Subcutaneous abdominal adipose tissue (tissue), 5 donors: ENCODE data around the gene BCORL1.

Experiments used
- H3K27ac ChIP-seq: one replicate; pipeline ENCODE4 v1.7.0; 2013; ENCODE audit warnings: low read depth, mild to moderate bottlenecking, inconsistent platforms, low read length, moderate library complexity
- H3K27me3 ChIP-seq, 5 donors: one replicate each; pipeline ENCODE4 v1.7.0; 2013; ENCODE audit warnings: low read length in 5 of 5, inconsistent platforms in 1 of 5; ENCODE audit not compliant: control insufficient read depth in 5 of 5, insufficient read depth in 4 of 5
- H3K36me3 ChIP-seq, 5 donors: one replicate each; pipeline ENCODE4 v1.7.0; 2013; ENCODE audit warnings: low read length in 5 of 5; ENCODE audit not compliant: control insufficient read depth in 5 of 5, insufficient read depth in 5 of 5
- H3K4me1 ChIP-seq, 5 donors: one replicate each; pipeline ENCODE4 v1.7.0; 2013; ENCODE audit warnings: low read length in 5 of 5, mild to moderate bottlenecking in 3 of 5, moderate library complexity in 1 of 5; ENCODE audit not compliant: control insufficient read depth in 5 of 5, insufficient read depth in 5 of 5
- H3K4me3 ChIP-seq, 5 donors: one replicate each; pipeline ENCODE4 v1.7.0; 2013; ENCODE audit warnings: low read length in 5 of 5, low read depth in 1 of 5
- H3K9ac ChIP-seq, 5 donors: one replicate each; pipeline ENCODE4 v1.7.0; 2013; ENCODE audit warnings: low read length in 5 of 5, mild to moderate bottlenecking in 4 of 5, moderate library complexity in 3 of 5
- H3K9me3 ChIP-seq, 5 donors: one replicate each; pipeline ENCODE4 v1.7.0; 2013; ENCODE audit warnings: low read length in 5 of 5; ENCODE audit not compliant: control insufficient read depth in 5 of 5
- donor health status: healthy.
- donor health status: healthy.
- donor health status: healthy.
- donor health status: healthy.
- donor health status: healthy.

The BCORL1 gene

GRCh38 chrX:130024127-130024526 is 41.7 kb downstream of the BCORL1 start:
- H3K36me3 ChIP-seq = peaks cover 6 to 36% (median 32%) of the 10 kb centered on the region in 5 donors
- no peak overlapping the region for H3K27ac ChIP-seq
- H3K4me1 ChIP-seq = peaks cover 0 to 24% (median 2%) of the 10 kb centered on the region in 5 donors
- H3K9me3 ChIP-seq = no peaks in the 10 kb centered on the region
- peaks cover 0 to 2% (median 2%) of the 10 kb centered on the region in 5 donors for H3K27me3 ChIP-seq
- peak overlapping the region in 2 of 5 donors; percentile 13 to 17 for H3K4me3 ChIP-seq
- no peak overlapping the region for H3K9ac ChIP-seq

- no peak overlapping the region for H3K9ac ChIP-seq
- no peak overlapping the region for H3K27ac ChIP-seq
- H3K4me1 ChIP-seq = peaks cover 0 to 20% (median 2%) of the 10 kb centered on the region in 5 donors
- H3K27me3 ChIP-seq = peaks cover 0 to 5% (median 2%) of the 10 kb centered on the region in 5 donors
- peaks cover 6 to 46% (median 37%) of the 10 kb centered on the region in 5 donors for H3K36me3 ChIP-seq
- no peak overlapping the region for H3K4me3 ChIP-seq
- no peaks in the 10 kb centered on the region for H3K9me3 ChIP-seq
Observed at GRCh38 chrX:130025256-130025655, 42.8 kb downstream of the BCORL1 start.

- Histone ChIP-seq H3K36me3 (peaks cover 6 to 51% (median 36%) of the 10 kb centered on the region in 5 donors), H3K27me3 (peaks cover 0 to 7% (median 2%) of the 10 kb centered on the region in 5 donors), H3K27ac (no peak overlapping the region), H3K4me1 (peaks cover 0 to 10% (median 2%) of the 10 kb centered on the region in 5 donors), H3K9ac (no peak overlapping the region), H3K4me3 (no peak overlapping the region), H3K9me3 (no peaks in the 10 kb centered on the region)
Observed at GRCh38 chrX:130027569-130027968, 45.1 kb downstream of the BCORL1 start.

GRCh38 chrX:130028196-130028595 is 45.8 kb downstream of the BCORL1 start:
- Histone ChIP-seq H3K9me3 (no peaks in the 10 kb centered on the region), H3K9ac (no peak overlapping the region), H3K27me3 (peaks cover 0 to 7% (median 2%) of the 10 kb centered on the region in 5 donors), H3K27ac (no peak overlapping the region), H3K4me1 (peaks cover 0 to 10% (median 2%) of the 10 kb centered on the region in 5 donors), H3K4me3 (no peak overlapping the region), H3K36me3 (peaks cover 6 to 51% (median 34%) of the 10 kb centered on the region in 5 donors)

- Histone ChIP-seq H3K36me3 (peaks cover 5 to 56% (median 46%) of the 10 kb centered on the region in 5 donors), H3K4me1 (no peaks in the 10 kb centered on the region), H3K9ac (no peak overlapping the region), H3K27me3 (peaks cover 0 to 11% (median 4%) of the 10 kb centered on the region in 5 donors), H3K27ac (no peak overlapping the region), H3K4me3 (no peak overlapping the region), H3K9me3 (no peaks in the 10 kb centered on the region)
Observed at GRCh38 chrX:130030826-130031225, 48.4 kb downstream of the BCORL1 start.

GRCh38 chrX:130032552-130032951 is 50.1 kb downstream of the BCORL1 start:
- Histone ChIP-seq H3K9ac (no peak overlapping the region), H3K9me3 (no peaks in the 10 kb centered on the region), H3K36me3 (peaks cover 0 to 60% (median 36%) of the 10 kb centered on the region in 5 donors), H3K4me3 (no peak overlapping the region), H3K27me3 (peaks cover 0 to 9% (median 4%) of the 10 kb centered on the region in 5 donors), H3K4me1 (no peaks in the 10 kb centered on the region), H3K27ac (no peak overlapping the region)

GRCh38 chrX:130034178-130034577 is 51.7 kb downstream of the BCORL1 start:
- Histone ChIP-seq H3K9ac (no peak overlapping the region), H3K4me3 (no peak overlapping the region), H3K27me3 (peaks cover 0 to 9% (median 4%) of the 10 kb centered on the region in 5 donors), H3K36me3 (peaks cover 0 to 73% (median 47%) of the 10 kb centered on the region in 5 donors), H3K4me1 (no peaks in the 10 kb centered on the region), H3K9me3 (no peaks in the 10 kb centered on the region), H3K27ac (no peak overlapping the region)

- Histone ChIP-seq H3K9ac (no peak overlapping the region), H3K4me3 (no peak overlapping the region), H3K4me1 (no peaks in the 10 kb centered on the region), H3K27ac (no peak overlapping the region), H3K36me3 (peaks cover 0 to 58% (median 46%) of the 10 kb centered on the region in 5 donors), H3K27me3 (peaks cover 0 to 4% (median under 1%) of the 10 kb centered on the region in 5 donors), H3K9me3 (no peaks in the 10 kb centered on the region)
Observed at GRCh38 chrX:130039847-130040246, 57.4 kb downstream of the BCORL1 start.

GRCh38 chrX:130047416-130047815 is 65.0 kb downstream of the BCORL1 start:
- H3K9me3 ChIP-seq = peaks cover 0 to 5% (median 4%) of the 10 kb centered on the region in 5 donors
- peaks cover 0 to 42% (median 31%) of the 10 kb centered on the region in 5 donors for H3K36me3 ChIP-seq
- peaks cover 0 to 6% (median 4%) of the 10 kb centered on the region in 5 donors for H3K27me3 ChIP-seq
- H3K4me1 ChIP-seq = peaks cover 0 to 11% (median 7%) of the 10 kb centered on the region in 5 donors
- no peak overlapping the region for H3K27ac ChIP-seq
- H3K9ac ChIP-seq = no peak overlapping the region
- H3K4me3 ChIP-seq = no peak overlapping the region

- Histone ChIP-seq H3K27ac (no peak overlapping the region), H3K9me3 (peaks cover 0 to 5% (median 4%) of the 10 kb centered on the region in 5 donors), H3K27me3 (peaks cover 0 to 8% (median 4%) of the 10 kb centered on the region in 5 donors), H3K9ac (no peak overlapping the region), H3K4me1 (peaks cover 0 to 11% (median 7%) of the 10 kb centered on the region in 5 donors), H3K36me3 (peaks cover 0 to 48% (median 37%) of the 10 kb centered on the region in 5 donors), H3K4me3 (no peak overlapping the region)
Observed at GRCh38 chrX:130048686-130049222, 66.3 kb downstream of the BCORL1 start.
